GM19035 (cell line): Measurements from ENCODE around the gene ALG6.

Experiments
- ATAC-seq: cut with Tn5 transposase; IDR thresholded peaks from one replicate; pipeline ENCODE4 v1.9.1; 2021; ENCODE audit not compliant: unreplicated experiment

ALG6 gene

GRCh38 chr1:63487336-63488065, 120.1 kb downstream of the ALG6 start:
- no peak for ATAC-seq
